ENCODE data around the gene UNC45A.

Gene UNC45A

GRCh38 chr15:90885432-90886290 lies 49.4 kb upstream of the UNC45A start:
- Histone ChIP-seq H3K36me3 (ENCODE audit: control insufficient read depth in 2 of 2, insufficient read depth in 1 of 2, low read length in 2 of 2) (peaks cover 0 to 24% of the 10 kb centered on the region in 2 experiments; a peak in 1 of 3 replicates), H3K4me1 (ENCODE audit: control insufficient read depth, insufficient read depth, low read length) (no peaks in the 10 kb centered on the region), H3K4me3 (ENCODE audit: low read depth, low read length) (no peak overlapping the region), H3K9me3 (ENCODE audit: control insufficient read depth, insufficient read depth, low read depth, low read length) (no peaks in the 10 kb centered on the region), H3K27ac (ENCODE audit: extremely low read depth, low read depth, low read length) (no peak overlapping the region)
- POLR2A ChIA-PET: interaction anchor here (0.6 to 1.6 kb wide), 6 partner anchors 10 to 899 kb away, joined by 3 to 6 read pairs (median 3); partner anchors contain the start of gene BLM
- CTCF ChIA-PET: interaction anchor here (0.6 to 4.0 kb wide), 90 partner anchors 10 to 1196 kb away, joined by 3 to 44 read pairs (median 4); partner anchors contain the start of genes BLM, FURIN, HDDC3 and UNC45A
- TF ChIP-seq SP2 (tag by site-specific recombination; IDR thresholded peaks at IDR 0.05) (no peak), ZNF776 (tag by site-specific recombination; IDR thresholded peaks at IDR 0.05; ENCODE audit: borderline replicate concordance) (no peak), SP7 (tag by site-specific recombination; IDR thresholded peaks at IDR 0.05) (0 out of 2 replicates have a peak, but pooled peaks have one; percentile 24), ZNF600 (tag by site-specific recombination; IDR thresholded peaks at IDR 0.05) (peak; percentile 55), ZFP3 (tag by site-specific recombination; IDR thresholded peaks at IDR 0.05; ENCODE audit: low read depth) (no peak), ZEB2 (tag by site-specific recombination; IDR thresholded peaks at IDR 0.05) (0 out of 2 replicates have a peak, but pooled peaks have one; percentile 20), ZNF654 (tag by site-specific recombination; IDR thresholded peaks at IDR 0.05; ENCODE audit: low read depth) (peak; percentile 85), ZNF2 (tag by site-specific recombination; IDR thresholded peaks at IDR 0.05) (peak; percentile 81; the same call in 1 of the 2 replicates), KLF16 (tag by site-specific recombination; IDR thresholded peaks at IDR 0.05) (peak; percentile 25; the same call in 1 of the 2 replicates), ZNF398 (tag by site-specific recombination; IDR thresholded peaks at IDR 0.05) (no peak), KLF7 (tag by site-specific recombination; IDR thresholded peaks at IDR 0.05; ENCODE audit: borderline replicate concordance) (peak; percentile 55; the same call in 1 of the 2 replicates), ZNF10 (tag by site-specific recombination; IDR thresholded peaks at IDR 0.05) (0 out of 2 replicates have a peak, but pooled peaks have one; percentile 43), FEZF1 (tag by site-specific recombination; IDR thresholded peaks at IDR 0.05) (no peak), OSR2 (tag by site-specific recombination; IDR thresholded peaks at IDR 0.05) (no peak), ZFP69B (tag by site-specific recombination; IDR thresholded peaks at IDR 0.05) (peak; percentile 92), ZNF624 (tag by site-specific recombination; IDR thresholded peaks at IDR 0.05) (no peak), ZNF48 (tag by site-specific recombination; IDR thresholded peaks at IDR 0.05) (no peak), REPIN1 (tag by site-specific recombination; IDR thresholded peaks at IDR 0.05; ENCODE audit: low read depth) (no peak), ZSCAN30 (tag by site-specific recombination; IDR thresholded peaks at IDR 0.05) (0 out of 2 replicates have a peak, but pooled peaks have one; percentile 24)
- TF ChIP-seq, protein P1, sequence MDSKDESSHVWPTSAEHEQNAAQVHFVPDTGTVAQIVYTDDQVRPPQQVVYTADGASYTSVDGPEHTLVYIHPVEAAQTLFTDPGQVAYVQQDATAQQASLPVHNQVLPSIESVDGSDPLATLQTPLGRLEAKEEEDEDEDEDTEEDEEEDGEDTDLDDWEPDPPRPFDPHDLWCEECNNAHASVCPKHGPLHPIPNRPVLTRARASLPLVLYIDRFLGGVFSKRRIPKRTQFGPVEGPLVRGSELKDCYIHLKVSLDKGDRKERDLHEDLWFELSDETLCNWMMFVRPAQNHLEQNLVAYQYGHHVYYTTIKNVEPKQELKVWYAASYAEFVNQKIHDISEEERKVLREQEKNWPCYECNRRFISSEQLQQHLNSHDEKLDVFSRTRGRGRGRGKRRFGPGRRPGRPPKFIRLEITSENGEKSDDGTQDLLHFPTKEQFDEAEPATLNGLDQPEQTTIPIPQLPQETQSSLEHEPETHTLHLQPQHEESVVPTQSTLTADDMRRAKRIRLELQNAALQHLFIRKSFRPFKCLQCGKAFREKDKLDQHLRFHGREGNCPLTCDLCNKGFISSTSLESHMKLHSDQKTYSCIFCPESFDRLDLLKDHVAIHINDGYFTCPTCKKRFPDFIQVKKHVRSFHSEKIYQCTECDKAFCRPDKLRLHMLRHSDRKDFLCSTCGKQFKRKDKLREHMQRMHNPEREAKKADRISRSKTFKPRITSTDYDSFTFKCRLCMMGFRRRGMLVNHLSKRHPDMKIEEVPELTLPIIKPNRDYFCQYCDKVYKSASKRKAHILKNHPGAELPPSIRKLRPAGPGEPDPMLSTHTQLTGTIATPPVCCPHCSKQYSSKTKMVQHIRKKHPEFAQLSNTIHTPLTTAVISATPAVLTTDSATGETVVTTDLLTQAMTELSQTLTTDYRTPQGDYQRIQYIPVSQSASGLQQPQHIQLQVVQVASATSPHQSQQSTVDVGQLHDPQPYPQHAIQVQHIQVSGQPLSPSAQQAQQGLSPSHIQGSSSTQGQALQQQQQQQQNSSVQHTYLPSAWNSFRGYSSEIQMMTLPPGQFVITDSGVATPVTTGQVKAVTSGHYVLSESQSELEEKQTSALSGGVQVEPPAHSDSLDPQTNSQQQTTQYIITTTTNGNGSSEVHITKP (tag by site-specific recombination; IDR thresholded peaks at IDR 0.05): 0 out of 2 replicates have a peak, but pooled peaks have one; percentile 9
- TF ChIP-seq, protein P2, sequence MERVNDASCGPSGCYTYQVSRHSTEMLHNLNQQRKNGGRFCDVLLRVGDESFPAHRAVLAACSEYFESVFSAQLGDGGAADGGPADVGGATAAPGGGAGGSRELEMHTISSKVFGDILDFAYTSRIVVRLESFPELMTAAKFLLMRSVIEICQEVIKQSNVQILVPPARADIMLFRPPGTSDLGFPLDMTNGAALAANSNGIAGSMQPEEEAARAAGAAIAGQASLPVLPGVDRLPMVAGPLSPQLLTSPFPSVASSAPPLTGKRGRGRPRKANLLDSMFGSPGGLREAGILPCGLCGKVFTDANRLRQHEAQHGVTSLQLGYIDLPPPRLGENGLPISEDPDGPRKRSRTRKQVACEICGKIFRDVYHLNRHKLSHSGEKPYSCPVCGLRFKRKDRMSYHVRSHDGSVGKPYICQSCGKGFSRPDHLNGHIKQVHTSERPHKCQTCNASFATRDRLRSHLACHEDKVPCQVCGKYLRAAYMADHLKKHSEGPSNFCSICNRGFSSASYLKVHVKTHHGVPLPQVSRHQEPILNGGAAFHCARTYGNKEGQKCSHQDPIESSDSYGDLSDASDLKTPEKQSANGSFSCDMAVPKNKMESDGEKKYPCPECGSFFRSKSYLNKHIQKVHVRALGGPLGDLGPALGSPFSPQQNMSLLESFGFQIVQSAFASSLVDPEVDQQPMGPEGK (tag by site-specific recombination; IDR thresholded peaks at IDR 0.05): peak; percentile 57; the same call in 1 of the 2 replicates
- TF ChIP-seq, protein P3, sequence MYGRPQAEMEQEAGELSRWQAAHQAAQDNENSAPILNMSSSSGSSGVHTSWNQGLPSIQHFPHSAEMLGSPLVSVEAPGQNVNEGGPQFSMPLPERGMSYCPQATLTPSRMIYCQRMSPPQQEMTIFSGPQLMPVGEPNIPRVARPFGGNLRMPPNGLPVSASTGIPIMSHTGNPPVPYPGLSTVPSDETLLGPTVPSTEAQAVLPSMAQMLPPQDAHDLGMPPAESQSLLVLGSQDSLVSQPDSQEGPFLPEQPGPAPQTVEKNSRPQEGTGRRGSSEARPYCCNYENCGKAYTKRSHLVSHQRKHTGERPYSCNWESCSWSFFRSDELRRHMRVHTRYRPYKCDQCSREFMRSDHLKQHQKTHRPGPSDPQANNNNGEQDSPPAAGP (tag by site-specific recombination; IDR thresholded peaks at IDR 0.05): 0 out of 2 replicates have a peak, but pooled peaks have one; percentile 41
- TF ChIP-seq, protein P4, sequence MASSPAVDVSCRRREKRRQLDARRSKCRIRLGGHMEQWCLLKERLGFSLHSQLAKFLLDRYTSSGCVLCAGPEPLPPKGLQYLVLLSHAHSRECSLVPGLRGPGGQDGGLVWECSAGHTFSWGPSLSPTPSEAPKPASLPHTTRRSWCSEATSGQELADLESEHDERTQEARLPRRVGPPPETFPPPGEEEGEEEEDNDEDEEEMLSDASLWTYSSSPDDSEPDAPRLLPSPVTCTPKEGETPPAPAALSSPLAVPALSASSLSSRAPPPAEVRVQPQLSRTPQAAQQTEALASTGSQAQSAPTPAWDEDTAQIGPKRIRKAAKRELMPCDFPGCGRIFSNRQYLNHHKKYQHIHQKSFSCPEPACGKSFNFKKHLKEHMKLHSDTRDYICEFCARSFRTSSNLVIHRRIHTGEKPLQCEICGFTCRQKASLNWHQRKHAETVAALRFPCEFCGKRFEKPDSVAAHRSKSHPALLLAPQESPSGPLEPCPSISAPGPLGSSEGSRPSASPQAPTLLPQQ (tag by site-specific recombination; IDR thresholded peaks at IDR 0.05): peak; percentile 92
- TF ChIP-seq, protein P5, sequence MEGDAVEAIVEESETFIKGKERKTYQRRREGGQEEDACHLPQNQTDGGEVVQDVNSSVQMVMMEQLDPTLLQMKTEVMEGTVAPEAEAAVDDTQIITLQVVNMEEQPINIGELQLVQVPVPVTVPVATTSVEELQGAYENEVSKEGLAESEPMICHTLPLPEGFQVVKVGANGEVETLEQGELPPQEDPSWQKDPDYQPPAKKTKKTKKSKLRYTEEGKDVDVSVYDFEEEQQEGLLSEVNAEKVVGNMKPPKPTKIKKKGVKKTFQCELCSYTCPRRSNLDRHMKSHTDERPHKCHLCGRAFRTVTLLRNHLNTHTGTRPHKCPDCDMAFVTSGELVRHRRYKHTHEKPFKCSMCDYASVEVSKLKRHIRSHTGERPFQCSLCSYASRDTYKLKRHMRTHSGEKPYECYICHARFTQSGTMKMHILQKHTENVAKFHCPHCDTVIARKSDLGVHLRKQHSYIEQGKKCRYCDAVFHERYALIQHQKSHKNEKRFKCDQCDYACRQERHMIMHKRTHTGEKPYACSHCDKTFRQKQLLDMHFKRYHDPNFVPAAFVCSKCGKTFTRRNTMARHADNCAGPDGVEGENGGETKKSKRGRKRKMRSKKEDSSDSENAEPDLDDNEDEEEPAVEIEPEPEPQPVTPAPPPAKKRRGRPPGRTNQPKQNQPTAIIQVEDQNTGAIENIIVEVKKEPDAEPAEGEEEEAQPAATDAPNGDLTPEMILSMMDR (tag by site-specific recombination; IDR thresholded peaks at IDR 0.05): peak; percentile 94
